CD4-positive, alpha-beta T cell (primary cell): ENCODE results near the gene TRAF3. TPM values are rescaled to one million over a fixed set of nuclear protein-coding genes. Genes with fewer than 3 reads are reported as not detected.

ENCODE experiments used
- ATAC-seq: fragments of 200-7000 bp; cut with Tn5 transposase; one replicate; pipeline ENCODE4 v1.10.0; 2022; ENCODE audit warnings: mild to moderate bottlenecking; ENCODE audit not compliant: poor library complexity
- CTCF ChIA-PET: fragments of 350-600 bp; sonication (Branson Sonifier 250); formaldehyde crosslinking; loops from one replicate; lab custom pipeline; 2021; ENCODE audit warnings: antibody characterized with exemption, inconsistent platforms; lab: Charles Lee
- POLR2A ChIA-PET: fragments of 350-600 bp; sonication (Branson Sonifier 250); formaldehyde crosslinking; loops from one replicate; lab custom pipeline; 2021; ENCODE audit warnings: antibody characterized with exemption, inconsistent platforms; lab: Charles Lee
- DNase-seq, 14 experiments: peaks; one replicate each; pipeline ENCODE4 v3.0.0-alpha.2; 2013 to 2020; ENCODE audit warnings: mixed read lengths in 2 of 14
- H3K27ac ChIP-seq, 2 donors: one replicate each; pipeline versions ENCODE4 v1.5.1 to v1.7.0; 2013; ENCODE audit warnings: low read length in 2 of 2, low read depth in 1 of 2, mild to moderate bottlenecking in 1 of 2
- H3K27me3 ChIP-seq, 2 experiments: 1 replicate in 1 of 2; 2 replicates in 1 of 2; pipeline versions ENCODE4 v1.6.1 to v1.7.0; 2013; ENCODE audit warnings: low read length in 2 of 2, control low read depth in 1 of 2, mild to moderate bottlenecking in 1 of 2, moderate library complexity in 1 of 2; ENCODE audit not compliant: insufficient read depth in 2 of 2, control insufficient read depth in 1 of 2
- H3K36me3 ChIP-seq: one replicate; pipeline ENCODE4 v1.6.1; 2013; ENCODE audit warnings: low read length, control low read depth; ENCODE audit not compliant: insufficient read depth
- H3K4me1 ChIP-seq: one replicate; pipeline ENCODE4 v1.6.1; 2013; ENCODE audit warnings: low read length, control low read depth; ENCODE audit not compliant: insufficient read depth
- H3K4me3 ChIP-seq: one replicate; pipeline ENCODE4 v1.5.1; 2013; ENCODE audit warnings: mild to moderate bottlenecking, low read length, moderate library complexity
- H3K9me3 ChIP-seq, 2 experiments: 1 replicate in 1 of 2; 2 replicates in 1 of 2; pipeline versions ENCODE4 v1.6.1 to v1.7.0; 2013; ENCODE audit warnings: low read length in 2 of 2, mild to moderate bottlenecking in 2 of 2, control low read depth in 1 of 2, moderate library complexity in 1 of 2; ENCODE audit not compliant: control insufficient read depth in 1 of 2, insufficient read depth in 1 of 2
- H3K27ac Mint-ChIP-seq: one replicate; pipeline ENCODE4 v1.8.0; 2020; ENCODE audit warnings: mixed read lengths
- H3K27me3 Mint-ChIP-seq: one replicate; pipeline ENCODE4 v1.8.0; 2021; ENCODE audit warnings: mixed read lengths
- H3K36me3 Mint-ChIP-seq: one replicate; pipeline ENCODE4 v1.8.0; 2021; ENCODE audit warnings: low read depth, mixed read lengths
- H3K4me1 Mint-ChIP-seq: one replicate; pipeline ENCODE4 v1.8.0; 2021; ENCODE audit warnings: low read depth, mixed read lengths
- H3K4me3 Mint-ChIP-seq: one replicate; pipeline ENCODE4 v1.8.0; 2020; ENCODE audit warnings: mild to moderate bottlenecking, mixed read lengths
- H3K9me3 Mint-ChIP-seq: one replicate; pipeline ENCODE4 v1.8.0; 2020; ENCODE audit warnings: mixed read lengths
- intact Hi-C, 2 experiments: fragments of 100-400 bp; cut with DNase I in 1 of 2; cut with micrococcal nuclease in 1 of 2; formaldehyde crosslinking; loops; one replicate each; pipeline versions ENCODE4 v1.15.1 to v1.9.0; 2023 to 2025; cut with DNase I, micrococcal nuclease
- total RNA-seq, 174 experiments: library from RNA in 2 of 174; stranded (reverse) in 2 of 174; gene quantifications; one replicate each; pipeline ENCODE4 v1.2.3 and lab custom pipeline; 2021 to 2026
- TF ChIP-seq, protein P1 (sequence below): fragments of 200-600 bp; IDR thresholded peaks from one replicate; pipeline ENCODE4 v1.8.0; 2022; ENCODE audit warnings: antibody characterized with exemption, mild to moderate bottlenecking

Gene TRAF3
- total RNA-seq, 2 experiments from 2014 or later = 27.1 to 32.4 TPM

- Histone ChIP-seq H3K36me3 (no peaks in the 10 kb centered on the region), H3K27ac (no peak overlapping the region), H3K4me1 (peaks cover 38% of the 10 kb centered on the region), H3K4me3 (no peak overlapping the region), H3K27me3 (no peaks in the 10 kb centered on the region), H3K9me3 (no peaks in the 10 kb centered on the region)
- Mint-ChIP-seq H3K27ac (peak overlapping the region; percentile 76), H3K36me3 (no peaks in the 10 kb centered on the region), H3K27me3 (no peaks in the 10 kb centered on the region), H3K4me3 (no peak overlapping the region), H3K9me3 (no peaks in the 10 kb centered on the region), H3K4me1 (peaks cover 28% of the 10 kb centered on the region)
- no peak for DNase-seq
- TF ChIP-seq, protein P1, sequence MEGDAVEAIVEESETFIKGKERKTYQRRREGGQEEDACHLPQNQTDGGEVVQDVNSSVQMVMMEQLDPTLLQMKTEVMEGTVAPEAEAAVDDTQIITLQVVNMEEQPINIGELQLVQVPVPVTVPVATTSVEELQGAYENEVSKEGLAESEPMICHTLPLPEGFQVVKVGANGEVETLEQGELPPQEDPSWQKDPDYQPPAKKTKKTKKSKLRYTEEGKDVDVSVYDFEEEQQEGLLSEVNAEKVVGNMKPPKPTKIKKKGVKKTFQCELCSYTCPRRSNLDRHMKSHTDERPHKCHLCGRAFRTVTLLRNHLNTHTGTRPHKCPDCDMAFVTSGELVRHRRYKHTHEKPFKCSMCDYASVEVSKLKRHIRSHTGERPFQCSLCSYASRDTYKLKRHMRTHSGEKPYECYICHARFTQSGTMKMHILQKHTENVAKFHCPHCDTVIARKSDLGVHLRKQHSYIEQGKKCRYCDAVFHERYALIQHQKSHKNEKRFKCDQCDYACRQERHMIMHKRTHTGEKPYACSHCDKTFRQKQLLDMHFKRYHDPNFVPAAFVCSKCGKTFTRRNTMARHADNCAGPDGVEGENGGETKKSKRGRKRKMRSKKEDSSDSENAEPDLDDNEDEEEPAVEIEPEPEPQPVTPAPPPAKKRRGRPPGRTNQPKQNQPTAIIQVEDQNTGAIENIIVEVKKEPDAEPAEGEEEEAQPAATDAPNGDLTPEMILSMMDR = no peak
- no peak for ATAC-seq
- CTCF ChIA-PET = no interaction called here
- POLR2A ChIA-PET = interaction anchor here (1.0 to 1.9 kb wide), 4 partner anchors 22 to 255 kb away, joined by 3 to 8 read pairs (median 5); no protein-coding TSS in a partner anchor
- intact Hi-C loops = no loop called here
These were observed 172.7 kb downstream of the TRAF3 start for GRCh38 chr14:102949801-102950451.

DNA sequence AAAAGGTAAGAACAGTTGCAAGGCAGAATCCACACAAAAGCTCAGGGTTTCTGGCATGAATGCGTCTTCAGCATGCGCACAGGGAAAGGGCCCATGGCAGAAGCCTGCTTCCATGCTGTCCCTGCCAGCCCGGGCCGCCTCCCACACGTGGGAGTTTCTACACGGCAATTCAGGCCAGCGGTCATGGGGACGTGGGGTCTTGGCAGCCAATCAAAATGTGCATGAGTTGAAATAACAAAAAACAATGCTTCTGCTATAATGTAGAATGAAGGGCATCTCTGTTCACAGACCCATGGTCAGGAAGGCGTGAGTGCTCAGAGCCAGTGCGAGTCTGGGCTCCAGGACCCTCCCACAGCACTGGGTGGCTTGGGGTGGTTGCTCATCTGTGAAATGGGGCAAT is 173.8 kb downstream of the TRAF3 start:
- Mint-ChIP-seq H3K36me3 (no peaks in the 10 kb centered on the region), H3K27me3 (no peaks in the 10 kb centered on the region), H3K4me3 (no peak overlapping the region), H3K9me3 (no peaks in the 10 kb centered on the region), H3K27ac (no peak overlapping the region), H3K4me1 (peaks cover 28% of the 10 kb centered on the region)
- peaks cover 37% of the 10 kb centered on the region for H3K4me1 ChIP-seq
- TF ChIP-seq, protein P1 = no peak
- intact Hi-C loops = no loop called here
- no peaks in the 10 kb centered on the region for H3K36me3 ChIP-seq
- ChIA-PET POLR2A (no interaction called here), CTCF (no interaction called here)
- ATAC-seq (no peak), DNase-seq (no peak)
- H3K27ac ChIP-seq = no peak overlapping the region
- H3K27me3 ChIP-seq = no peaks in the 10 kb centered on the region
- no peaks in the 10 kb centered on the region for H3K9me3 ChIP-seq
- H3K4me3 ChIP-seq = no peak overlapping the region

DNA sequence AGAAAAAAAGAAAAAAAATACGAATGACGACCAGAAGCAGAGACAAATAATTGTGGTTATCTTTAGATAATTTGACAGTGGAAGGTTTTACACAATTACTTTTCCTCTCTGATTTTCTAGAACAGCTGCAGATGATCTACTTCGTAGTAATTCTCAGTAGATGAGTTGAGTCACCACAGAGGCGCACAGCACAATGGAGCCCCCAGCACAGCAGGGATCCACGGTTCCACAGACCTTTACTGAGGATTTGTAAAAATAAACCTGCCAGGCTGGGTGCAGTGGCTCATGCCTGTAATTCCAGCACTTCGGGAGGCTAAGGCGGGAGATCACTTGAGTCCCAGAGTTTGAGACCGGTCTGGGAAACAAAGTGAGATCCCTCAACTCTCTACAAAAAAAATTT is 174.6 kb downstream of the TRAF3 start:
- Histone ChIP-seq H3K27me3 (no peaks in the 10 kb centered on the region), H3K4me3 (no peak overlapping the region), H3K4me1 (peaks cover 30% of the 10 kb centered on the region), H3K36me3 (no peaks in the 10 kb centered on the region), H3K9me3 (no peaks in the 10 kb centered on the region), H3K27ac (no peak overlapping the region)
- Mint-ChIP-seq H3K4me1 (peaks cover 22% of the 10 kb centered on the region), H3K27ac (no peak overlapping the region), H3K4me3 (no peak overlapping the region), H3K36me3 (no peaks in the 10 kb centered on the region), H3K9me3 (no peaks in the 10 kb centered on the region), H3K27me3 (no peaks in the 10 kb centered on the region)
- ChIA-PET POLR2A (no interaction called here), CTCF (no interaction called here)
- intact Hi-C loops = no loop called here
- TF ChIP-seq, protein P1 = no peak
- ATAC-seq = no peak
- DNase-seq = no peak
